ENCODE results near the gene SBF1. TPM values are rescaled to one million over a fixed set of nuclear protein-coding genes. Genes with fewer than 3 reads are reported as not detected.

SBF1 gene
- total and polyA plus RNA-seq, 4 donors, result 30.1 to 76.9 (median 34.2) TPM

- ATAC-seq (ENCODE audit: insufficient read depth, low FRiP score) (no peak), DNase-seq (no peak)
- WGBS, 2 donors, result 91 to 93% methylated on average over 8 of the region's 8 CpGs
- Histone ChIP-seq H3K36me3 (ENCODE audit: control insufficient read depth in 4 of 4, insufficient read depth in 4 of 4, low read length in 4 of 4) (peaks cover 0 to 37% (median 12%) of the 10 kb centered on the region in 4 donors), H3K27me3 (ENCODE audit: control insufficient read depth in 3 of 3, insufficient read depth in 3 of 3, low read length in 2 of 3) (no peaks in the 10 kb centered on the region), H3K4me3 (no peak overlapping the region), H3K9ac (ENCODE audit: insufficient read depth in 1 of 2, low read length in 2 of 2) (no peak overlapping the region), H3K4me1 (ENCODE audit: control insufficient read depth in 5 of 5, insufficient read depth in 5 of 5, low read length in 5 of 5) (peaks cover 0 to 3% (median 0%) of the 10 kb centered on the region in 5 donors), H3K27ac (ENCODE audit: low read depth in 1 of 2, low read length in 1 of 2) (no peak overlapping the region), H3K9me3 (ENCODE audit: control insufficient read depth in 4 of 4, insufficient read depth in 3 of 4, low read length in 3 of 4) (no peaks in the 10 kb centered on the region)
- TF ChIP-seq, protein P1, sequence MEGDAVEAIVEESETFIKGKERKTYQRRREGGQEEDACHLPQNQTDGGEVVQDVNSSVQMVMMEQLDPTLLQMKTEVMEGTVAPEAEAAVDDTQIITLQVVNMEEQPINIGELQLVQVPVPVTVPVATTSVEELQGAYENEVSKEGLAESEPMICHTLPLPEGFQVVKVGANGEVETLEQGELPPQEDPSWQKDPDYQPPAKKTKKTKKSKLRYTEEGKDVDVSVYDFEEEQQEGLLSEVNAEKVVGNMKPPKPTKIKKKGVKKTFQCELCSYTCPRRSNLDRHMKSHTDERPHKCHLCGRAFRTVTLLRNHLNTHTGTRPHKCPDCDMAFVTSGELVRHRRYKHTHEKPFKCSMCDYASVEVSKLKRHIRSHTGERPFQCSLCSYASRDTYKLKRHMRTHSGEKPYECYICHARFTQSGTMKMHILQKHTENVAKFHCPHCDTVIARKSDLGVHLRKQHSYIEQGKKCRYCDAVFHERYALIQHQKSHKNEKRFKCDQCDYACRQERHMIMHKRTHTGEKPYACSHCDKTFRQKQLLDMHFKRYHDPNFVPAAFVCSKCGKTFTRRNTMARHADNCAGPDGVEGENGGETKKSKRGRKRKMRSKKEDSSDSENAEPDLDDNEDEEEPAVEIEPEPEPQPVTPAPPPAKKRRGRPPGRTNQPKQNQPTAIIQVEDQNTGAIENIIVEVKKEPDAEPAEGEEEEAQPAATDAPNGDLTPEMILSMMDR (IDR thresholded peaks at IDR 0.05; ENCODE audit: control extremely low read depth, extremely low read depth), result no peak
Observed at GRCh38 chr22:50516068-50516467, 41.2 kb upstream of the SBF1 start.

DNA sequence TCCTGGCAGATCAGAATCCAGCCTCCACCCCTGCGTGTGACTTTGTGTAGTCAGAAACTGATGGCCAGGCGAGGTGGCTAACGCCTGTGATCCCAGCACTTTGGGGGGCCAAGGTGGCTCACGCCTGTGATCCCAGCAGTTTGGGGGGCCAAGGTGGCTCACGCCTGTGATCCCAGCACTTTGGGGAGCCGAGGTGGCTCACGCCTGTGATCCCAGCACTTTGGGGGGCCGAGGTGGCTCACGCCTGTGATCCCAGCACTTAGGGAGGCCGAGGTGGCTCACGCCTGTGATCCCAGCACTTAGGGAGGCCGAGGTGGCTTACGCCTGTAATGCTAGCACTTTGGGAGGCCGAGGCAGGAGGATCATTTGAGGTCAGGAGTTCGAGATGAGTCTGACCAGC lies 38.3 kb upstream of the SBF1 start:
- ATAC-seq (ENCODE audit: insufficient read depth, low FRiP score) (no peak), DNase-seq (no peak)
- TF ChIP-seq, protein P1 (IDR thresholded peaks at IDR 0.05; ENCODE audit: control extremely low read depth, extremely low read depth), result no peak
- Histone ChIP-seq H3K36me3 (ENCODE audit: control insufficient read depth in 4 of 4, insufficient read depth in 4 of 4, low read length in 4 of 4) (peaks cover 0 to 25% (median 8%) of the 10 kb centered on the region in 4 donors), H3K4me3 (no peak overlapping the region), H3K27ac (ENCODE audit: low read depth in 1 of 2, low read length in 1 of 2) (no peak overlapping the region), H3K4me1 (ENCODE audit: control insufficient read depth in 5 of 5, insufficient read depth in 5 of 5, low read length in 5 of 5) (peaks cover 3 to 10% (median 9%) of the 10 kb centered on the region in 5 donors), H3K27me3 (ENCODE audit: control insufficient read depth in 3 of 3, insufficient read depth in 3 of 3, low read length in 2 of 3) (no peaks in the 10 kb centered on the region), H3K9ac (ENCODE audit: insufficient read depth in 1 of 2, low read length in 2 of 2) (no peak overlapping the region), H3K9me3 (ENCODE audit: control insufficient read depth in 4 of 4, insufficient read depth in 3 of 4, low read length in 3 of 4) (no peaks in the 10 kb centered on the region)
- 96 to 99% methylated on average over 15 of the region's 15 CpGs for WGBS, 2 donors

- Histone ChIP-seq H3K9me3 (ENCODE audit: control insufficient read depth in 4 of 4, insufficient read depth in 3 of 4, low read length in 3 of 4) (no peaks in the 10 kb centered on the region), H3K36me3 (ENCODE audit: control insufficient read depth in 4 of 4, insufficient read depth in 4 of 4, low read length in 4 of 4) (peaks cover 0 to 27% (median 3%) of the 10 kb centered on the region in 4 donors), H3K4me3 (peak overlapping the region; percentile 90), H3K4me1 (ENCODE audit: control insufficient read depth in 5 of 5, insufficient read depth in 5 of 5, low read length in 5 of 5) (peaks cover 7 to 20% (median 15%) of the 10 kb centered on the region in 5 donors), H3K9ac (ENCODE audit: insufficient read depth in 1 of 2, low read length in 2 of 2) (peak overlapping the region in 1 of 2 donors; percentile 86), H3K27me3 (ENCODE audit: control insufficient read depth in 3 of 3, insufficient read depth in 3 of 3, low read length in 2 of 3) (no peaks in the 10 kb centered on the region), H3K27ac (ENCODE audit: low read depth in 1 of 2, low read length in 1 of 2) (peak overlapping the region in 1 of 2 donors; percentile 100)
- DNase-seq (no peak), ATAC-seq (ENCODE audit: insufficient read depth, low FRiP score) (no peak)
- TF ChIP-seq, protein P1 (IDR thresholded peaks at IDR 0.05; ENCODE audit: control extremely low read depth, extremely low read depth), result no peak
- 10 to 33% methylated on average over 3 of the region's 3 CpGs for WGBS, 2 donors
Observed at GRCh38 chr22:50508897-50509296, 34.1 kb upstream of the SBF1 start.
